Stimulated activated naive CD8-positive, alpha-beta T cell treated with anti-CD3 and anti-CD28 coated beads, Interleukin-15, Interleukin-2, amounts not matched to agents 100 ng/mL and 50 ng/mL, for 24 hours (primary cell): ENCODE measurements around the gene NLRP6.
"Not testable (repeated sequence)": the region's sequence is repeated elsewhere in the genome, so short reads cannot be mapped to it uniquely, and the experiment has no call there.

ENCODE experiments used
- H3K27ac Mint-ChIP-seq: one replicate; pipeline ENCODE4 v1.8.0; 2021; ENCODE audit warnings: mild to moderate bottlenecking, mixed read lengths
- H3K27me3 Mint-ChIP-seq: one replicate; pipeline ENCODE4 v1.8.0; 2021; ENCODE audit warnings: mixed read lengths
- H3K36me3 Mint-ChIP-seq: one replicate; pipeline ENCODE4 v1.8.0; 2021; ENCODE audit warnings: low read depth, mixed read lengths
- H3K4me1 Mint-ChIP-seq: one replicate; pipeline ENCODE4 v1.8.0; 2021; ENCODE audit warnings: low read depth, mixed read lengths
- H3K4me3 Mint-ChIP-seq: one replicate; pipeline ENCODE4 v1.8.0; 2021; ENCODE audit warnings: mild to moderate bottlenecking, mixed read lengths
- H3K9me3 Mint-ChIP-seq: one replicate; pipeline ENCODE4 v1.8.0; 2021; ENCODE audit warnings: mixed read lengths

The NLRP6 gene

GRCh38 chr11:314554-314875 lies 36.3 kb downstream of the NLRP6 start:
- H3K27ac Mint-ChIP-seq: peak overlapping the region; percentile 98
- H3K4me1 Mint-ChIP-seq: peaks cover 49% of the 10 kb centered on the region
- peak overlapping the region; percentile 99 for H3K4me3 Mint-ChIP-seq
- not testable (repeated sequence) for H3K27me3 Mint-ChIP-seq, H3K9me3 Mint-ChIP-seq
- H3K36me3 Mint-ChIP-seq: peaks cover 26% of the 10 kb centered on the region

GRCh38 chr11:315051-315481 lies 36.9 kb downstream of the NLRP6 start:
- peak overlapping the region; percentile 98 for H3K27ac Mint-ChIP-seq
- peaks cover 24% of the 10 kb centered on the region for H3K36me3 Mint-ChIP-seq
- H3K9me3 Mint-ChIP-seq: no peaks in the 10 kb centered on the region
- peak overlapping the region; percentile 99 for H3K4me3 Mint-ChIP-seq
- peaks cover 51% of the 10 kb centered on the region for H3K4me1 Mint-ChIP-seq
- no peaks in the 10 kb centered on the region for H3K27me3 Mint-ChIP-seq

- peak overlapping the region; percentile 99 for H3K4me3 Mint-ChIP-seq
- H3K27me3 Mint-ChIP-seq: no peaks in the 10 kb centered on the region
- peaks cover 56% of the 10 kb centered on the region for H3K4me1 Mint-ChIP-seq
Measured at GRCh38 chr11:315516-315994, 37.3 kb downstream of the NLRP6 start.

DNA sequence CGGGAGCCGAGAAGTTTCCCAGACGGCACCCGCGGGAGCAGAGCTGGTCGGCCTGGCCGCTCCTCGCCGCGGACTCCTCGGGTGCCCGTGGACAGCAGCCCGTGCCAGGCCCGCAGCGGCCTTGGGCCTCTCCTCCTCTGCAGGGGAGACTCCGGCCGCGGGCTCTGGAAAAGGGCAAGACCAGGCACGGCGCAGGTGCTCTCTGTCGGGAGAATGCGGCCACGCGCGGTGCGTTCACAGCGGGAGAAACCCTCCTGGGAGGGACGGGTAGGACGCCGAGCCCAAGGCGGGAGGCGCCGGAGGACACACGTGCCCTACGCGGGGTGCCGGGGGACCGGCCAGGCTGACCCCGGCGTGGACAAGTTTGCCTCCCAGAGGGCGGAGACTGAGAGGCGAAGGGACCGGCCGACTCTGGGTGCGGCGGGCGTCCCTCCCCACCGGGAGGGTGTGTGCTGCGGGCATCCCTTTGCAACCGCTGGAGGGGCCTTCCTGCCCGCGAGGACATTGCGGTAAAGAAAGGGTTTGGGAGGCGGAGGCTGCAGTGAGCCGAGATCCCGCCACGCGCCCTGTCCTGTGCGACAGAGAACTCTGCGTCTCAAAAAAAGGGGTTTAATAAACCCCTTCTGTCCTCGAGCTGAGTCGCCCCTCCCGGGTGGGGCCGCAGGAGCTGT lies 38.0 kb downstream of the NLRP6 start:
- peak overlapping the region; percentile 87 for H3K27ac Mint-ChIP-seq

More at GRCh38 chr11:315516-315994, 37.3 kb downstream of the NLRP6 start:
- peaks cover 24% of the 10 kb centered on the region for H3K36me3 Mint-ChIP-seq
- H3K27ac Mint-ChIP-seq: peak overlapping the region; percentile 98
- H3K9me3 Mint-ChIP-seq: no peaks in the 10 kb centered on the region

GRCh38 chr11:316891-317301 lies 38.7 kb downstream of the NLRP6 start:
- peaks cover 24% of the 10 kb centered on the region for H3K36me3 Mint-ChIP-seq
- peak overlapping the region; percentile 84 for H3K4me3 Mint-ChIP-seq
- H3K9me3 Mint-ChIP-seq: no peaks in the 10 kb centered on the region
- H3K27ac Mint-ChIP-seq: peak overlapping the region; percentile 87
- H3K4me1 Mint-ChIP-seq: peaks cover 54% of the 10 kb centered on the region
- H3K27me3 Mint-ChIP-seq: no peaks in the 10 kb centered on the region

More for the DNA sequence above, 38.0 kb downstream of the NLRP6 start:
- peaks cover 24% of the 10 kb centered on the region for H3K36me3 Mint-ChIP-seq
- H3K27me3 Mint-ChIP-seq: no peaks in the 10 kb centered on the region
- no peaks in the 10 kb centered on the region for H3K9me3 Mint-ChIP-seq
- H3K4me1 Mint-ChIP-seq: peaks cover 58% of the 10 kb centered on the region
- H3K4me3 Mint-ChIP-seq: peak overlapping the region; percentile 84

DNA sequence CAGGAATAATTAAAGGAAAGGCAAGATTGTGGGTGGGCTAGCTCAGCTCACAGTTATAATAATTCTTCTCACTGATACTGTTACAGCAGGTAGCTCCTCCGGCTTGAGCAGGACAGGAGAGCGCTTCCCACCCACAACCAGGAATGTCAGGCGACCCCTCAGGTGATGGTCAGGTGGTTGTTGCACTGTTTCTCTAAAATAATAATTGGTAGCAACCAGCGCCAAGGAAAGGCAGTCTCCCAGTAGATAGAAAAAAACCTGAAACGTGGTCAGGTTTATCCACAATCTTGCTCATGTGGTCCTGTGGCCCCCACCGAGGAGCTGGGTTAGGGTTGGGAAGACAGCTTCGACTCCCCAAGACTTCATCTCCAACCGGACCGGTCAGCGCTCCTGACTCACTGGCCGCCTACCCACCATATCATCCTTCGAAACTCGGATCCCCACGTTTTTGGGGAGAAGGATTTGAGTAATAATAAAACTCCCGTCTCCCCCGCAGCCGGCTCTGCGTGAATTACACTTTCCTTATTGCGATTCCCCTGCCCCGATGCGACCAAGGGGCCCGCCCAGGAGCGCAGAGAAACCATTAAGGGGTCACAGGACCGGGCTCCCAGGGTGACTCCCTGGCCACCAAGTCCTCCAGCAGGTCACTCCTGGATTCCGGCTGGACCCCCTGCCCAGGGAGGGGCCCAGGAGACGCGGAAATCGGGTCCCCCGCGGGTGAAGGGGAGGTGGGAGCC lies 39.6 kb downstream of the NLRP6 start:
- H3K9me3 Mint-ChIP-seq, H3K27me3 Mint-ChIP-seq: not testable (repeated sequence)
- Mint-ChIP-seq H3K27ac (peak overlapping the region; percentile 87), H3K4me1 (peaks cover 49% of the 10 kb centered on the region), H3K36me3 (peaks cover 24% of the 10 kb centered on the region), H3K4me3 (peak overlapping the region; percentile 84)

DNA sequence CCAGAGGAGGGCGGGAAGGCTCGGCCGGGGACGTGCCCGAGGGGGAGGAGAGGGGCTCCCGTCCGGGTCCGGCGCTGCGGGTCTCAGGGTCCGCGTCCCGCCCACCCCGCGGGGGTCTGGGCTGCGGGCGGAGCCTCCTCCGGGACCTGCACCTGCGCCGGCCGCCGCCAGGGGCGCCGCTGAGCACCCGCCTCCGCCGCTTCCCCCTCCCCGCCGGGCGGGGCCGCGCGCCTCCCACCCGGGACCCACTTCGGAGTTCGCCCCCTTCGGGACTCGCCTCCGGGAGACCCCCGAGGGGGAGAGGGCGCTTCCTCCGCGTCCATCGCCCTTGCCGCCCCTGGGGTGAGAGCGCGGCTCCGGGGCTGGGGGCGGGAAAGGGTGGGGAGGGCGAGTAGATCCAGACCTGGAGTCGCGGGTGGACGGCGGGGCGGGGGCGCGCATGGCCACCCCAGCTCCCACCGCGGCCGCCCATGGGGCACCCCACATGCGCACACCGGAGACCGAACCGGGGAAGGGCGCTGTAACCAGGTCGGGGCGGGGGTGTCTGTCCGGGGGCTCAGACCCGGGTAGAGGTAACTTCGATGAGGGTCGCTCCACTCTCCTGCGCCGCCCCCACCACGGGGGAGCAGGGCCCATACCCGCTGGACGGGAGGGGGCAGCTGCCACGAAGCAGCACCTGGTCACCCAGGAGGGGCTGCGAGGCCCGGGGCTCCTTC lies 40.4 kb downstream of the NLRP6 start:
- H3K27ac Mint-ChIP-seq, H3K27me3 Mint-ChIP-seq, H3K9me3 Mint-ChIP-seq: not testable (repeated sequence)
- peaks cover 48% of the 10 kb centered on the region for H3K4me1 Mint-ChIP-seq
- H3K4me3 Mint-ChIP-seq: peak overlapping the region; percentile 92
- H3K36me3 Mint-ChIP-seq: peaks cover 24% of the 10 kb centered on the region

DNA sequence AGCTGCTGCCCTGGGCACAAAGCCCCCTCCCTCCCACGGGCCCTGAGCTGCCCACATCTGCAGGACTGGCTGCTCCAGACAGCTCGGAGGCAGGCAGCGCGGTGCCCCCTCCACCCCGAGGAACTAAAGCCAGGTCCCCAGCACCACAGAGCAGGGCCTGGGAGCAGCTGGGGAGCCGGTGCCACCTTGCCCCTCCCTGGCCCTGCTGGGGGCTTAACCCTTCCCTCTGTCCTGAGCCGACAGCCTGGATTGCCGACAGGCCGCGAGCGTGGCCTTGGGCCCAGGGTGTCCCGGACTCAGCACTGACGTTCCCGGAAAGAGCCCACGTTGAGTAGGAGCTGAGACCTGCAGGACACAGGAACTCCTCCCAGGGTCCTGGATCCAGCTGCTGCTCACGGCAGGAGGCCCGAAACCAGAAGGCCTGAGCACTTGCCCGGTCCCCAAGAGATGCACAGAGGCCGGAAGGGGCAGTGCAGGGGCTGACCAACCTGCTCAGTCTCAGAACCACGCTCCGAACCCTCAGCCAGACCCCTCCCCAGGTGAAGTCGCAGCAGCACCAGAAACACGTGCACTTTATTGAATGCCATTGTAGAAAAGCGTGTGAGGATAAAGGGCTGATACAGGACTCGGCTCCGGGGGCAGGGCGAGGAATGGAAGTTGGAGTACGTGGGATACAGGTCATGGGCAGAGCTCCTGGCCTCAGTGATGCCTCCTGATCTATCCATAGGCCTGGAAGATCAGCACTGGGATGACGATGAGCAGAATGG lies 41.1 kb downstream of the NLRP6 start:
- Mint-ChIP-seq H3K36me3 (peaks cover 18% of the 10 kb centered on the region), H3K4me3 (peak overlapping the region; percentile 92)
- H3K27me3 Mint-ChIP-seq: not testable (repeated sequence)

GRCh38 chr11:319888-320273 lies 41.7 kb downstream of the NLRP6 start:
- H3K27ac Mint-ChIP-seq: peak overlapping the region; percentile 98
- peak overlapping the region; percentile 92 for H3K4me3 Mint-ChIP-seq
- not testable (repeated sequence) for H3K9me3 Mint-ChIP-seq, H3K27me3 Mint-ChIP-seq
- H3K4me1 Mint-ChIP-seq: peaks cover 53% of the 10 kb centered on the region
- peaks cover 14% of the 10 kb centered on the region for H3K36me3 Mint-ChIP-seq

More for the DNA sequence above, 41.1 kb downstream of the NLRP6 start:
- peaks cover 49% of the 10 kb centered on the region for H3K4me1 Mint-ChIP-seq
- peak overlapping the region; percentile 98 for H3K27ac Mint-ChIP-seq
- H3K9me3 Mint-ChIP-seq: not testable (repeated sequence)

DNA sequence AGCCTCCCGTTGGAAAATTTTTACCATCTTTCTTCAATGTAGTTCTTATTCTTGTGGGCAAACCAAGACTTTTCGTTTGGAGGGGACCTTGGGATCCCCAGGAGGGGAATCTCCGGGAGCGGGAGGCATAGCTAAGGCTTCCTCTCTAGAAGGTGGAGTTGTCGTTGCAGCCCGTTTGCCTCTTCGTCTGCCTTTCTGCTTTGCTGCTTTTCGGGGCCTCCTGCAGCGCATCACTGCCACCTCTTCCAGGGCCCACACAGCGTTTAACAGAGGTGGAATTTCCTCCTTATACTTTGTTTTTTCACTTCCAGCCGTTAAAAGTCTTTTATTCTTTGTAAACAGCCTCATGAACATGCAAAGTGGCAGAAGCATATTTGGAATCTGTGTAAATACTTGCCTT lies 45.9 kb downstream of the NLRP6 start:
- peak overlapping the region; percentile 18 for H3K4me3 Mint-ChIP-seq
- peaks cover 4% of the 10 kb centered on the region for H3K36me3 Mint-ChIP-seq
- no peaks in the 10 kb centered on the region for H3K27me3 Mint-ChIP-seq
- H3K4me1 Mint-ChIP-seq: peaks cover 72% of the 10 kb centered on the region
- H3K9me3 Mint-ChIP-seq: no peaks in the 10 kb centered on the region
- peak overlapping the region; percentile 70 for H3K27ac Mint-ChIP-seq

DNA sequence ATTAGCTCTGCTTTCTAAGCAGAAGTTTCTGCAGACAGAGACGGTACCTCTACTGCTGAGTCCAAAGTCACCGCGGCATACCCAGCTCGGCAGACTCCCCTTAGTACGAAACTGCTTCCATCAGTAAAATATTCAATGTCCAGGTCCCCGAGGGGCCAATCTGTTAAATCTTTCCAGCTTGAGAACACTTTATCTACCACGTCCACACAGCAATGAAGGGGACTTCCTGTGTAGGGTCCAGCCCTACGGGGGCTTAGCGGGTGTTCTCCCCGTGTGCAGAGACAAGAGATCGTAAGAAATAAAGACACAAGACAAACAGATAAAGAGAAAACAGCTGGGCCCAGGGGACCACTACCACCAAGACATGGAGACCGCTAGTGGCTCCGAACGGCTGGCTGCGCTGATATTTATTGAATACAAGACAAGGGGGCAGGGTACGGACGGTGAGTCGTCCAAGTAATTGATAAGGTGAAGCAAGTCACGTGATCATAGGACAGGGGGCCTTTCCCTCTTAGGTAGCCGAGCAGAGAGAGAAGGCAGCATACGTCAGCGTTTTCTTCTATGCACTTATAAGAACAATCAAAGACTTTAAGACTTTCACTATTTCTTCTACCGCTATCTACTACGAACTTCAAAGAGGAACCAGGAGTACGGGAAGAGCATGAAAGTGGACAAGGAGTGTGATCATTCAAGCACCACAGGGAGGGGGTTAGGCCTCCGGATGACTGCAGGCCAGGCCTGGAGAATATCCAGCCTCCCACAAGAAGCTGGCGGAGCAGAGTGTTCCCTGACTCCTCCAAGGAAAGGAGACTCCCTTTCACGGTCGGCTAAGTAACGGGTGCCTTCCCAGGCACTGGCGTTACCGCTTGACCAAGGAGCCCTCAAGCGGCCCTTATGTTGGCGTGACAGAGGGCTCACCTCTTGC lies 46.6 kb downstream of the NLRP6 start:
- not testable (repeated sequence) for H3K9me3 Mint-ChIP-seq, H3K27me3 Mint-ChIP-seq, H3K36me3 Mint-ChIP-seq
- H3K4me1 Mint-ChIP-seq: peaks cover 74% of the 10 kb centered on the region
- H3K27ac Mint-ChIP-seq: peak overlapping the region; percentile 38
- peak overlapping the region; percentile 18 for H3K4me3 Mint-ChIP-seq

DNA sequence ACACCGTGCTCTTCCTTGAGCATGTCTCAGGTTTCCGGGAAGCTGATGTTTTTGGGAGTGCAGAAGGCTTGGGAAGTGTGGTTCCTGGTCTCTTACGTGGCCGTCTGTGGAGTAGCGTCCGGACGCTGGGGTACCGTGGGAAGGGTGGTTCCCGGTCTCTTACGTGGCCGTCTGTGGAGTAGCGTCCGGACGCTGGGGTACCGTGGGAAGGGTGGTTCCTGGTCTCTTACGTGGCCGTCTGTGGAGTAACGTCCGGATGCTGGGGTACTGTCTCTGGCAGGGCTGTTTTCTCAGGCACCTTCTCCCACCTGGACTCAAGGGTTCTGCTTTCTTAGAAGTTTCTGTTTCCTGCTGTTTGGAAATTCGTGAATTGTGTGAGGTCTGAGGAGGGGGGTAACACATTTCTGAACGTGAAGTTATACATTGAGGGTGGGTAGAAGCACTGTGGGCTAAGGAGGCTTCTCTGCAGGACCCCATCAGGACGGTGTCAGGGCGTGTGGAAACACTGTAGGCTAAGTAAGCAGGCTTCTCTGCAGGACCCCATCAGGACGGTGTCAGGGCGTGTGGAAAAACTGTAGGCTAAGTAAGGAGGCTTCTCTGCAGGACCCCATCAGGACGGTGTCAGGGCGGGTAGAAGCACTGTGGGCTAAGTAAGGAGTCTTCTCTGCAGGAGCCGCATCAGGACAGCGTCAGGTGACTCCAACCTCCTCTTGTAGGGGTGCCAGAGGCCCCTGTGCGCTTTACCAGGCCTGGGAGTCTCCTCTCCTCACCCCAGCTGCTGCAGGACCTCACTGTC lies 47.8 kb downstream of the NLRP6 start:
- Mint-ChIP-seq H3K36me3 (no peaks in the 10 kb centered on the region), H3K4me1 (peaks cover 76% of the 10 kb centered on the region), H3K4me3 (peak overlapping the region; percentile 74), H3K9me3 (no peaks in the 10 kb centered on the region), H3K27ac (peak overlapping the region; percentile 97), H3K27me3 (no peaks in the 10 kb centered on the region)

DNA sequence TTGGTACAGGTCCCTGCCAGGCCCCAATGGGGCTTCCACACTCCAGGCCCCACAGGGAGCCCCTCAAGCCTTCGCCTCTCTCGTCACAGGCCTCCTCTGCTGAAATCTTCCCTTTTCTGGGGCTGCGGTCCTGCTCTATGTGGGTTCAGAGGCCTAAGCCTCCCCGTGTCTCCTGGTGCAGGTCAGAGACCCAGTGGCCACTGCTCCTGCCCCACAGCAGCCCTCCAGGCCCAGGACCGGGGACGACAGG lies 48.3 kb downstream of the NLRP6 start:
- H3K9me3 Mint-ChIP-seq: no peaks in the 10 kb centered on the region
- peak overlapping the region; percentile 74 for H3K4me3 Mint-ChIP-seq
- H3K27ac Mint-ChIP-seq: peak overlapping the region; percentile 97
- no peaks in the 10 kb centered on the region for H3K36me3 Mint-ChIP-seq
- peaks cover 81% of the 10 kb centered on the region for H3K4me1 Mint-ChIP-seq
- H3K27me3 Mint-ChIP-seq: no peaks in the 10 kb centered on the region
